HG02588 (cell line): ENCODE results near the gene RERE.
"Not testable (repeated sequence)": the region's sequence is repeated elsewhere in the genome, so short reads cannot be mapped to it uniquely, and the experiment has no call there.

ENCODE experiments used
- ATAC-seq: cut with Tn5 transposase; IDR thresholded peaks from one replicate; pipeline ENCODE4 v1.9.1; 2021; ENCODE audit warnings: mild to moderate bottlenecking, moderate library complexity; ENCODE audit not compliant: unreplicated experiment

RERE gene

DNA sequence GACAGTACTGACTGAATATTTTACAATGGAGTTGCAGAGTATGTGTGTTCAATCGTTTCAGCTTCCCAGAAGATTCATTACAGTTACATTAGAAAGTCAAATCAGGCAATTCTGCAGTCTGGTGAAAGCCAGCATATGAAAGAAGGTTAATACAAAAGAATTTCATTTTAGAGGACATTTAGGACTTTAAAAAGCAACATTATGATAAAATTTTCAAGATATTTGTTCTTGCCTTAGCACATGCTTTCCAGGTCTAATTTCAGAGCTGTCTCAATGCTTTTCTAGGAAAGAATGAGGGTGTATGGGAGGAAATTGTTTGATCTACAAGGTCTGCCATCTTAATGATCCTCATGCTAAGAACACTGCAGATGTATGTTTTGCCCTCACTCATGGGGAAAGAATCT lies 63.2 kb downstream of the RERE start:
- no peak for ATAC-seq

DNA sequence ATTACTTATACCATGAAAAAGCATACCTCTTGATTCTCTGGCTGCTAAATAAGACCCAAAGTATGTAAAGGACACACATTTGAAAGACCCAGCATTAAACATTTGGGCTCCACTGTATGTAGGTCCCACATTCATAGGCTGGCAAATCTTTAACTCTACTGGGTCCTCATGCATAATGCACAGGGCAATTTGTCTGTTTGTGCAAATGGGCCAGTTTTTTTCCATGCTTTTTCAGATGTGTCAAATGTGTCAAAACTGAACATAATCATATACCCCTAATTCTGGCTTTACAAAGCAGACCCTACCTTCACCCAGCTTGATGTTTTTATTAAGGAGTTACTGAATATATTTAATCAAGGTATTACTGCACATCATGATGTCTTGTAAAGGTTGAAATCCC lies 63.7 kb downstream of the RERE start:
- no peak for ATAC-seq

DNA sequence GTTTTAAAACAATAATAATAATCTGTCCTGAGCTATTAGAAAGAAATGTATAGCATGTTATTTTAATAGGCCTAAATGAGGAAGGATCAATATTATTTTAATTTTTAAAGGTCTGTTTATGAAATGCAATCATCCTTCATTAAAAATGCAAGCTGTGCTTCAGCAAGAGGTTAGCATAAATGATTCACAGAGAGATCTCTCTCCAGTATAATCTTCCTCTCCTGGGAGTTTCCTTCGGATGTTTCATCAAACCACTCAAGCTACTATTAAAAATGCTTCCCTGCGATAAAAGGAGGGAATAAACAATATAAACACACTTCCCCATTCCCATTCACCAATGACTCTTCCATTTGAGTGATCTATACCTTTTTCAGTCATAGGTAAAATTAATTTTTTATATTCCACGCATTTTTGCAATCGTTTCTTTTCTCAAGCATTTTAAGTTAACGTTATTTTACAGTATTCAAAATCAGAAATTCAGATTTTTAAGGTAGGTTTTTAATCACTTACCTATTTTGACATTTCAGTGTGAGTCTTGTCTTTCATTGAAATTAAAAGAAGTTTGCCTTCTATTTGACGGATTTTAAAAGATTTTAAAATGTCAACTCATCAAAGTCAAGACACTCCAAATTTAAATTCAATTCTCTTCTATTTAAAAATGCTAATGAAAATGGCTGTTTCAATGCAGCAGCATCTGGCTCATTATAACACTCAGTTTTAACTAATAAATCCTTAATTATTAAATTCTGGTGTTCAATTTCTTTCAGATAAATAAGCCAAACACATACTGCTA lies 64.3 kb downstream of the RERE start:
- no peak for ATAC-seq

DNA sequence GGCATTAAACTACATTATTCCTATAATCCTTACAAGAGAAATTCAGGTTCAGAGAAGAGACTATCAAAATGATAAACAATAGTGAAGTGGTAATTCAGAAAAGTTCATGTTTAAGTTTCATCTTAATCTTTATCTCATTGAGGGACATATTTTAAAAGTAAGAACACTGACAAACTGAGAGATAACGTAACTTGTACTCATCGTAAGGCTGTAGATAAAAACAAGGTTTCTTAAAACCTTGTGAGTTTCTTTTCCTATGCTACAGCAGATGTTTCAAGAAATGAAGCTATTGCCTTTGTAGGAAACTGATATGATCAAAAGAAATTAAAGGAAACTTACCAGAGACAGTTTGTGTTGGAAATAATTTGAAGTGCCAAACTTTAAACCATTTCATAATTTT lies 65.0 kb downstream of the RERE start:
- ATAC-seq: no peak

DNA sequence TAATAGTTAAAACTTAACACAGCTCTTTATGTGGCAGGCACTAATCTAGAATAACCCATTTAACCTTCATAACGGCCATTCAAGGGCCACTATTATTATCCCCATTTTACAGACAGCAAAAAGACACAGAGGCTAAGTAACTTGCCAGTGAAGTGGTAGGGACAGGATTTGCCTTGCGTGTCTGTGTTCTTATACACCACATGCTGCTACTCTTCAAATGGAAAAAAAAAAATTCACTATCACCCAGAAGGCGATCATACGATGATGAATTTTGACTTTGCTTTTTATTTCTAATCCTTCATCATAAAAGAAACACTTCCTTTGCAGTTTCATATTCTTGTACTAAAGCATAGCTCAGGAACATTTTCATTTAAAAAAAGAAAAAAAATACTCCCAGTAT lies 65.5 kb downstream of the RERE start:
- ATAC-seq: no peak

DNA sequence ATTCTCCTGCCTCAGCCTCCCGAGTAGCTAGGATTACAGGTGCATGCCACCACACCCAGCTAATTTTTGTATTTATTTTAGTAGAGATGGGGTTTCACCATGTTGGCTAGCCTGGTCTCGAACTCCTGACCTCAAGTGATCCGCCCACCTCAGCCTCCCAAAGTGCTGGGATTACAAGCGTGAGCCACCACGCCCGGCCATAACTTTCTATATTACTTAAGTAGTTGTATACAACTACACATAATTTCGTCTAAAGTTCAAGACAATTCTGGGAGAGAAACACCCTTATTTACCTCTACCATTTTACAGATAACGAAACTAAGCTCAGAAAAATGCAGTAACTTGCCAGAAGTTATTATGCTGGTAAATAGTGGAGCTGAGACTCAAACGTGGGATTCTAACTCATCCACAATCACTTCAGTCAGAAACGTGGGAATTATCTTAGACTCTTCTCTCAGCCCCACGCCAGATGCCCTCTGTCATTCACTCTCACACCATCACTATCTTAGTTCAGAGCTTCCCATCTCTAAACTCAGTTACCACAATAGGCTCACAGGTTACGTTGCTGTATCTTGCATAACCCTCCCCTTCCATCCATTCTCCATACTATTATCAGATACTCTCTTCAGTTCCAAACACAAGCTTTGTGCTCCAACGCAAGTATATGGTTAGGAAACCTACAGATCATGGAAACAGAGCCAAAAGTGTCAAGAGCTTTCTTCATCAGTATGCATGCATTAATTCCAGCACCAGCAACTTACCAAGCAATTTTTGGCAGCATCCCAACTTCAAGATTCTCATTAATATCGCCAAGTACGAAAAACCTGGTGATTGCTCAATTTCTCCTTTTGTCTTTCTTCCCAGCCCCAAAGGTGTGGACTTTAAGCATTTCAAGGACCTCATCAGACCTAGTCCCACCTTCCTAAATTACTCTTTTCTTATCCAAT lies 69.3 kb downstream of the RERE start:
- ATAC-seq: no peak

DNA sequence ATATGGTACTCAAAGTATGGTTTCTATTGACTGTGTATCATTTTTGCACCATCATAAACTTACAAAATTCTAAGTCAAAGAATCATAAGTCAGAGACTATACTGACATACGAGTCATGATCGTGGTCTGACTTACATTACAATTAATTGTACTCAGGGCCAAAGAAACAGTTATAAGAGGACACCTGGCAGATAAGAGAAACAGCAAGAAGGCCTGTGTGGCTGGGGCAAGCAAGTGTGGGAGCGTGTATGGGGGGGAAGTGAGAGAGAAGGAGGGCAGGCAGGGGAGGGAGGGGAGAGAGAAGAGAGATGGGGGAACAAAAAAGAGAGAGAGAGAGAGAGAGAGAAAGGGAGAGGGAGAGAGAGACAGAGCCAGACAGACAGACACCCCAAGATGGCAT lies 70.9 kb downstream of the RERE start:
- ATAC-seq: no peak

DNA sequence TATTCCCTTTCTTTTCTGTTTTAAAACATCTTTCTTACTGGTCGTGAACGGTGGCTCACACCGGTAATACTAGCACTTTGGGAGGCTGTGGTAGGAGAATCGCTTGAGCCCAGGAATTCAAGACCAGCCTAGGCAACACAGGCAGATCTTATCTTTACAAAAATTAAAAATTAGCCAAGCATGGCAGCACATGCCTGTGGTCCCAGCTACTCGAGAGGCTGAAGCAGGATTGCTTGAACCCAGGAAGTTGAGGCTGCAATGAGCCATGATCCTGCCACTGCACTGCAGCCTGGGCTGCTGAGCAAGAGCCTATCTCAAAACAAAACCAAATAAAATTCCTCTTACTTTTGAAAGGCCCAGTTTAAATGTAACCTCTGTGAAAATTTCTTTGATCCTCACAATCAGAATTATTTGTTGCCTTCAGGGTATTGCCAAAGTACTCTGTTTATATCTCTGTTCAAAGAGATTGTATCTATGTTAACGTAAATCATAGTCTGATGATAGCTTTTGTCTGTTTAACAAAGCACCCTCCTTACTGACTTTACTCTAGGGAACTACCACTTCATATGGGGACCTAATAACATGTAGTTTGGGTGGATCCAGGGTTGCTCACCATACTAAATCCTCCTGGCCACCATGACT lies 71.6 kb downstream of the RERE start:
- no peak for ATAC-seq

DNA sequence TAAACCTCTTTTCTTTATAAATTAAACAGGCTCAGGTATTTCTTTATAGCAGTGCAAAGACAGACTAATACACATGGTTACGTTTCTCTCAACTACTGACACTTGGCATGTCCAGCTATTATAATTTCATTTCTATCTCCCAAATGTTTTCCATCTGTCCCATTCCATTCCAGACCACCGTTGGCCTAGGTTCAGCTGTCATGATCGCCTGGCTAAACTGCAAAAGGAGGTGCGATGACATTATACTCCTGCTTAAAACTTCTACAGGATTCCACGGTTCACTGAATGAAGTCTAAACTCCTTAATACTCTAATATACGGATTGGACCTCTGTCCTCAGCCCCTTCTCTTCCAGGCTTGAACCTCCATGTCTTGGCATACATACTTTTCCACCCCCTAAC lies 72.1 kb downstream of the RERE start:
- ATAC-seq: no peak

DNA sequence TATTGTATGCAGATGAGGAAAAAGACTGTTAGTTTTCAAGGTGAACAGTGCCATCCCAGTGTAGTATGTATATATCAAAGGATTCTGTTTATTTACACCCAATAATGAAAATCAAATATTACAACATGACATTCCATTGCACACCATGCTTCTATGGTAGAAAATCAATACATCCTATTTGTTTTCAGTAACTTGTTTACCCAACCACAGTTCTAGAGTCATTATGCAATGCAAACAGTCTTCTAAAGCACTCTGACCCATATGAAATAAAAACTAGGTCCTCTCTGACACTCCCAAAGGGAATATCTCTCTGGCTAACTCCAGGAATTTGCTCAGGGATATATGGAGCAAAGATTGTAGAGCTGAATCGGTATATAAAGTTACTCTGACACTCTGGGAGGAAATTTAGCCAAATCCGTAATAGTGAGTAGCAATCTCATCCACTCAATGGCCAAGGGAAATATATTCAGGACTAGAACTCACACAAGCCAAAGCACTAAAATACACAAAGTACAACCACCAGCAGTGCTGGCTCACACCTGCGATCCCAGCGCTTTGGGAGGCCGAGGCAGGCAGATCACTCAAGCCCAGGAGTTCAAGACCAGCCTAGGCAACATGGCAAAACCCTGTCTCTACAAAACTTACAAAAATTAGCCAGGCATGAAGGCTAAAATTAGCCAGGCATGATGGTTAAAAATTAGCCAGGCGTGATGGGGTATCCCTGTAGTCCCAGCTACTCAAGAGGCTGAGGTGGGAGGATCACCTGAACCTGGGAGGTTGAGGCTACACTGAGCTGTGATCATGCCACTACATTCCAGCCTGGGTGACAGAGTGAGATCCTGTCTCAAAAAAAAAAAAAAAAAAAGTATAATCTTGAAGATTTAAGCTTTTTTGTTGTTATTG lies 75.2 kb downstream of the RERE start:
- no peak for ATAC-seq

DNA sequence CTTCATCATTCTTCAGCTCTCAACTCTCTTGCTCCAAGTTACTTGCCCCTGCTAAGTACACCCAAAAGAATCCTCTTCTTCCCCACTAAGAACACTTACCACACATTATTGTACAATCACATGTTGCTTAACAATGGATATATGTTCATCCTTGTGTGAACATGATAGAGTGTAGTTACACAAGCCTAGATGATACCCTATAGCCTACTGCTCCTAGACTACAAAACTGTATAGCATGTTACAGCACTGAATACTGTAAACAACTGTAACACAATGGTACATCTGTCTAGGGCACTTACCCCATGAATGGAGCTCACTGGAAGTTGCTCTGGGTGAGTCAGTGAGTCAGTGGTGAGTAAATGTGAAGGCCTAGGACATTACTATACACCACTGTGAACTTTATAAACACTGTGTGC lies 77.4 kb downstream of the RERE start:
- no peak for ATAC-seq

DNA sequence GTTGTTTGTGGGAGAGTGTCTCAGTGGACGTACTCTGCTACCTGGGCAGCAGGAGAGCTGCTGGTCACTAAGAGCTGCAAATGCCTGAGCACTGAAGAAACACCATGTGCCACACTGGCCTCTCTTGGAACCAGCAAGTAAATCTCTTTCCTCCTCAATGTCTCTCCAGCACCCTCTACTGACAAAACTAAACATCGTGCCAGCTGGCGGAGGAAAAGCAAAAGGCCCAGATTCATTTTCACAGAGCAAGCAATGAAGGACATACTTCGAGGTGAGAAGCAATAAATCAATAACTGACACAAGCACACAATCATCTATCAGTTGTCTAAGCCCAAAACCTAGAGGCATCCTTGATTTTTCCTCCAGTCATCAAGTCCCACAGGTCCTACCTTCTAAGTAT lies 78.1 kb downstream of the RERE start:
- no peak for ATAC-seq

DNA sequence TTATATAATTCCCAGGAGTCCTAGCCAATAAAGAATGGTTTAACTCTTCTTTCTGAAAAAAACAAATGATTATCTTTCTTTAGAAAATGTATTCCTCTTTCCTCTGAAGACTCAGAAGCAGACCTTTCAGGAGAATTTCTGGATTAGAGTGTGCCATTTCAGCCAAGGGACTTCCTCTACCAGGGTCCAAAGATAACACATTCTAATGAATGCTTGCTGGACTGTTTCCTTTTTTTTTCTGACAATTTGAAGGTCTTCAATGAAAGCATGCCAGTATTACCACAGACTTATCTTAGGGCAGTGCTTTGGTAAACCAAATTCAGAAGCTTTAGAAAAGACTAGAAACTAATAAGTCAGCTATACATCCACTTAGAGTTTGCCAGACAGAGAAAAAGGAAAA lies 80.5 kb downstream of the RERE start:
- ATAC-seq: no peak

DNA sequence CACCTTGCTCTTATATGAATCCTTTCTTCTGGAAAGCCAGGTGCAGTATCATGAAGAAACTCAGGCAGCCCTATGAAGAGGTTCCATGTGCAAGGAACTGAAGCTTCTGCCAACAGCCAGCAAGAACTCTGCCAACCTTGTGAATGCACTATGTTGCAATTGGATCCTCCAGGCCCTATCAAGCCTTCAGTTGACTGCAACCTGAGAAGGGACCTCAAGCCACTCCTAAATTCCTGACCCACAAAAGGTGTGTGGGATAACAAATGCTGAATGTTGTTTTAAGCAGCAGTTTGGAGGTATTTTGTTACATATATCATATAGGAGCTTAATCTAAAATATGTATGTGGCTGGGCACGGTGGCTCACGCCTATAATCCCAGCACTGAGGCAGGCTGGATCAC lies 84.0 kb downstream of the RERE start:
- ATAC-seq: no peak

DNA sequence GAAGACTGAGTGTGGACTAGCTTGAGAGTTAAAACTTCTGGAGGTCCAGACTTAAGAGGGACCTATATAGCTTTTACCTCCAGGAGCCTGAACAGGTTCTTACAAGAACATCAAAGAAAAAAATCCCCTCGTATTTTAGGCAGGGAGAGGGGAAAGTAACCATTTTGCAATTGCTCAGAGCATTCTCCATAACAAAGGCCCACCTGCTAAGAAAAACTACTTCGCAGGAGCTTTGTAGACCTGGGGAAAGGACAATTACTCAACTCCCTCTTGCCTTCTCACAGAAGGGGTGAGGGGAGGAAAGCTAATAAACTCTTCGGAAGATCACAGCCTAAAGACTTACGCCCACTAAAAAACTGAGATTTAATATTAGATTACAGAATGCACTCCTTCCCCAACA lies 86.3 kb downstream of the RERE start:
- ATAC-seq: no peak

DNA sequence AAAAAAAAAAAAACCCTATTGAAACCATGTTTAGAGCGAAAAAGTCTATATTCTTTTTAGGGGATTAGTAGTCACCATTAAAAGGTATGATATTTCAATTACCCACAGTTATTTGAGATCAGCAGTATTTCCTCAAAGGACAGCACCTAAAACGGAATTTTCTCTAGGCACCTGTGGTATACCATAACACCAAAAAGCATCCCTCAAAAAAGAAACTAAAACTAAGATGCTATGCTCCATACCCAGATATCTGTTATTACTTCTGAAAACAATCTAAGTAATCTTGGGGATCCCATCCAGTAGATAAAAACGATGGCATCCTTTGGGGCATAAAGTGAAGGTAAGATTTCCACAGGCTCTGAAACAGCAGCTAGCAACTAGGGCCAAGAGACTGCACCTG lies 89.0 kb downstream of the RERE start:
- ATAC-seq: no peak

DNA sequence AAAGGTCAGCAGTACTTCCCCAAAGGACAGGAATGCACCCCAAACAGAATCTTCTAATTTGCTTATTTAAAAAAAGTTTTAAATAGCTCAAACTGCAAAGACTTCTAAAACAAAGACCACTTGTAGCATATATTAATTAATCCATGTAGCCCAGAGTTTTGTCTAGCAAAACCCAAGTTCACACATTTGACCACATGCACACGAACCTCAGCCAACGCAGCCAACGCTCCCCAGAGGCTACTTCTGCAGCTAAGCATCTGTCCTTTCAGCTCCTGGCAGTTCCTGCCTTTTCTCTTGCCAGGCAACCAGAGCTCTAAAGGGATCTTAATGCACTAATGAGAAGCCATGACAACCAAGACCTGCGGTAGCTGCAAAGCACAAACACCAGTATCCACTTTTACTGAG lies 89.6 kb downstream of the RERE start:
- ATAC-seq: no peak

DNA sequence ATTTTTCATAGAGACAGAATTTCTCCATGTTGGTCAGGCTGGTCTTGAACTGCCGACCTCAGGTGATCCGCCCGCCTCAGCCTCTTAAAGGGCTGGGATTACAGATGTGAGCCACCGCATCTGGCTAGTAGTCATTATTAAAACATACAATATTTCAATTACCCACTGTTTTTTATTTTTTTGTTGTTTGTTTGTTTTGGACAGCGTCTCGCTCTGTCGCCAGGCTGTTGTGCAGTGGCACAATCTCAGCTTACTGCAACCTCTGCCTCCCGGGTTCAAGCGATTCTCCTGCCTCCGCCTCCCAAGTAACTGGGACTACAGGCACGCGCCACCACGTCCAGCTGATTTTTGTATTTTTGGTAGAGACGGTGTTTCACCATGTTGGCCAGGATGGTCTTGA lies 90.1 kb downstream of the RERE start:
- ATAC-seq: not testable (repeated sequence)

DNA sequence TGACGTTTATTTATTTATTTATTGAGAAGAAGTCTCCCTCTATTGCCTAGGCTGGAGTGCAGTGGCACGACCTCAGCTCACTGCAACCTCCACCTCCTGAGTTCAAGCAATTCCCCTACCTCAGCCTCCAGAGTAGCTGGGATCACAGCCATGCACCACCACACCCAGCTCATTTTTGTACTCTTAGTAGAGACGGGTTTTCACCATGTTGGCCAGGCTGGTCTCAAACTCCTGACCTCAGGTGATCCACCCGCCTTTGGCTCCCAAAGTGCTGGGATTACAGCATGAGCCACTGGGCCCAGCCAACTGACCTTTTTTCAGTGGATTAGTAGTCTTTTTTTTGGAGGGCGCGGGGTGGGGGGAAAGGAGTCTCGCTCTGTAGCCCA lies 90.6 kb downstream of the RERE start:
- ATAC-seq: not testable (repeated sequence)

DNA sequence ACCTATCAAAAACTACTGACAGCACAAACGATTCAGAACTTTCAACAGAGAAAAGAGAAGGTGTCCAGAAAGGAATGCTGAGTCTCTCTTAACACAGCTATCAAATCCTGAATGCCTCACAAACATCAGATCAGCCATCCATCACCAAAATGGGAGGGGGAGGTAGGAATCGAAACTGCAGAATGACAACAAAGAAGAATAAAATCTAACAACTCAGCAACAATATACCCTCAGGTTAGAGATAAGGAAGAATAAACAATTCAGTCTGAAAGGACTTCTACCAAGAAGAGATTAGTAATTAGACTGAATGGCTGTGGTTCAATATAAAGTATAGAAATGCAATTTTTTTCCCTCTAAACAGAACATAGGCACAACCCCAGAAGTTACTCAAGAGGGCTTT lies 94.4 kb downstream of the RERE start:
- no peak for ATAC-seq

DNA sequence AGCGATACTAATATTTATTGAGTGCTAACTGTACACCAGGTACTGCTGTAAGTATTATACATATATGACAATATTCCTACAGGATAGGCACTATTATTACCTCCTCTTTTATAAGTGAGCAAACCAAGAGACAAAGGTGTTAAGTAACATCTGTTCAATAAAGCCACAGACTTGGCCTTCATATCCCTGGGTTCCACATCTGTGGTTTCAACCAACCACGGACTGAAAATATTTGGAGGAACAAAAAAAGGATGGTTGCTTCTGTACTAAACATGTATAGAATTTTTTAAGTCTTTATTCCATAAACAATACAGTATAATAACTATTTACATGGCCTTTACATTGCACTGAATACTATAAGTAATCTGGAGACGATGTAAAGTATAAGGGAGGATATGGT lies 95.1 kb downstream of the RERE start:
- ATAC-seq: no peak
